NCI-H748 (cell line): ENCODE data around the gene GTF2IRD1.
"Not testable (repeated sequence)": the region's sequence is repeated elsewhere in the genome, so short reads cannot be mapped to it uniquely, and the experiment has no call there.

ENCODE experiments used
- DNase-seq: peaks from one replicate; lab custom pipeline; 2025; ENCODE audit not compliant: unreplicated experiment; lab: John Stamatoyannopoulos, UW

Gene GTF2IRD1

GRCh38 chr7:74545921-74546320 lies 92.2 kb downstream of the GTF2IRD1 start:
- no peak for DNase-seq

- DNase-seq: not testable (repeated sequence)
Observed at GRCh38 chr7:74553596-74554012, 99.9 kb downstream of the GTF2IRD1 start.

- DNase-seq: no peak
Observed at GRCh38 chr7:74554178-74554577, 100.5 kb downstream of the GTF2IRD1 start.

- DNase-seq: no peak
Observed at GRCh38 chr7:74560086-74560719, 106.5 kb downstream of the GTF2IRD1 start.

- DNase-seq: peak; percentile 7
Observed at GRCh38 chr7:74561898-74562613, 108.3 kb downstream of the GTF2IRD1 start.

- DNase-seq: not testable (repeated sequence)
Observed at GRCh38 chr7:74563639-74564038, 109.9 kb downstream of the GTF2IRD1 start.

- no peak for DNase-seq
Observed at GRCh38 chr7:74567318-74567668, 113.6 kb downstream of the GTF2IRD1 start.

- DNase-seq: no peak
Observed at GRCh38 chr7:74568658-74569057, 115.0 kb downstream of the GTF2IRD1 start.

- DNase-seq: no peak
Observed at GRCh38 chr7:74569501-74570075, 115.9 kb downstream of the GTF2IRD1 start.

- no peak for DNase-seq
Observed at GRCh38 chr7:74570533-74571156, 116.9 kb downstream of the GTF2IRD1 start.

- DNase-seq: no peak
Observed at GRCh38 chr7:74572301-74572979, 118.7 kb downstream of the GTF2IRD1 start.

- DNase-seq: no peak
Observed at GRCh38 chr7:74573512-74573911, 119.8 kb downstream of the GTF2IRD1 start.

GRCh38 chr7:74575083-74575784 lies 121.5 kb downstream of the GTF2IRD1 start:
- DNase-seq: no peak

- no peak for DNase-seq
Observed at GRCh38 chr7:74575811-74576210, 122.1 kb downstream of the GTF2IRD1 start.

GRCh38 chr7:74579800-74580685 lies 126.3 kb downstream of the GTF2IRD1 start:
- DNase-seq: no peak

- DNase-seq: no peak
Observed at GRCh38 chr7:74581916-74582440, 128.3 kb downstream of the GTF2IRD1 start.

GRCh38 chr7:74582447-74583039 lies 128.8 kb downstream of the GTF2IRD1 start:
- no peak for DNase-seq

- no peak for DNase-seq
Observed at GRCh38 chr7:74583630-74584029, 129.9 kb downstream of the GTF2IRD1 start.
